CD4-positive, alpha-beta T cell treated with Interleukin-2 at 100 ng/mL for 4 hours (primary cell): ENCODE results near the gene CASP8.
"Not testable (repeated sequence)": the region's sequence is repeated elsewhere in the genome, so short reads cannot be mapped to it uniquely, and the experiment has no call there.

Experiments
- DNase-seq: peaks from one replicate; pipeline ENCODE4 v3.0.0-alpha.2; 2020; ENCODE audit warnings: low spot score

CASP8 gene

GRCh38 chr2:201260302-201260800 is at the start of gene CASP8:
Gene CASP8, plus strand, starts transcription at chr2:201260536. Its CDS starts 5,951 bp downstream, at chr2:201266487.
- peak; percentile 89 for DNase-seq

GRCh38 chr2:201215963-201216362 is 44.4 kb upstream of the CASP8 start:
- no peak for DNase-seq

GRCh38 chr2:201216918-201217317 is 43.4 kb upstream of the CASP8 start:
- DNase-seq = no peak

- DNase-seq = no peak
Measured at GRCh38 chr2:201218780-201219179, 41.6 kb upstream of the CASP8 start.

GRCh38 chr2:201219328-201220096 is 40.8 kb upstream of the CASP8 start:
- DNase-seq = no peak

GRCh38 chr2:201220102-201220570 is 40.2 kb upstream of the CASP8 start:
- peak; percentile 41 for DNase-seq

- DNase-seq = no peak
Measured at GRCh38 chr2:201223089-201224073, 37.0 kb upstream of the CASP8 start.

GRCh38 chr2:201228271-201228911 is 31.9 kb upstream of the CASP8 start:
- peak; percentile 56 for DNase-seq

- DNase-seq = peak; percentile 12
Measured at GRCh38 chr2:201228912-201229290, 31.4 kb upstream of the CASP8 start.

- peak; percentile 94 for DNase-seq
Measured at GRCh38 chr2:201231781-201232466, 28.4 kb upstream of the CASP8 start.

GRCh38 chr2:201232467-201232815 is 27.9 kb upstream of the CASP8 start:
- no peak for DNase-seq

- peak; percentile 89 for DNase-seq
Measured at GRCh38 chr2:201233192-201233811, 27.0 kb upstream of the CASP8 start.

GRCh38 chr2:201233812-201234662 is 26.3 kb upstream of the CASP8 start:
- peak; percentile 5 for DNase-seq

GRCh38 chr2:201234663-201235135 is 25.6 kb upstream of the CASP8 start:
- DNase-seq = peak; percentile 48

GRCh38 chr2:201235860-201236811 is 24.2 kb upstream of the CASP8 start:
- peak; percentile 86 for DNase-seq

GRCh38 chr2:201237486-201238123 is 22.7 kb upstream of the CASP8 start:
- no peak for DNase-seq

GRCh38 chr2:201239167-201239935 is 21.0 kb upstream of the CASP8 start:
- not testable (repeated sequence) for DNase-seq
